ENCODE data around the gene VWCE.
"Not testable (repeated sequence)": the region's sequence is repeated elsewhere in the genome, so short reads cannot be mapped to it uniquely, and the experiment has no call there.

VWCE gene

DNA sequence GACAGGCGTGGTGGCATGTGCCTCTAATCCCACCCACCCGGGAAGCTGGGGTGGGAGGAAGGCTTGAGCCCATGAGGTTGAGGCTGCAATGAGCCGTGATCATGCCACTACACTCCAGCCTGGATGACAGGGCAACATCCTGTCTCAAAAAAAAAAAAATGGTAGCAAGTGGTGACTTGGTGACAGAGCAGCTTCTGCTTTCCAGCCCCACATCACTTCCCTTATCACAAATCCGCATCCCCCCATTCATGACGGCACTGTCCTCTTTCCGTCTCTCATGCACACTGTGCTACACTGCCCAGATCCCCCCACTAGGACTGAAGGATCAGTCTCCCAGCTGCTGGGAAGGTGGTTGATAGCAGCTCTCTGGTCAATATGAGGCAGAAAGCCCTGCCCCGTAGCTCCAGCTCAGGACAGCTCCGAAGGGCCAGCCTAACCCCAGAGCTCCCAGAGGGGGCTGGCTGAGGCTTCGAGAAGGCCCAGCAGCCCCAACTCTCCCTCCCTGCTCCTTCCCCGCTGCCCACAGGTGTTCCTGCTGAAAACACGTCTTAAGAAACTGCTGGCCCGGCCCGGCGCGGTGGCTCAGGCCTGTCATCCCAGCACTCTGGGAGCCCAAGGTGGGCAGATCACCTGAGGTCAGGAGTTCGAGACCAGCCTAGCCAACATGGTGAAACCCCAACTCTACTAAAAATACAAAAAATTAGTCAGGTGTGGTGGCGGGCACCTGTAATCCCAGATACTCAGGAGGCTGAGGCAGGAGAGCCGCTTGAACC lies 38.2 kb downstream of the VWCE start:
- no peak for DNase-seq (ENCODE audit: low read depth in 2 of 3, low spot score in 1 of 3)

DNA sequence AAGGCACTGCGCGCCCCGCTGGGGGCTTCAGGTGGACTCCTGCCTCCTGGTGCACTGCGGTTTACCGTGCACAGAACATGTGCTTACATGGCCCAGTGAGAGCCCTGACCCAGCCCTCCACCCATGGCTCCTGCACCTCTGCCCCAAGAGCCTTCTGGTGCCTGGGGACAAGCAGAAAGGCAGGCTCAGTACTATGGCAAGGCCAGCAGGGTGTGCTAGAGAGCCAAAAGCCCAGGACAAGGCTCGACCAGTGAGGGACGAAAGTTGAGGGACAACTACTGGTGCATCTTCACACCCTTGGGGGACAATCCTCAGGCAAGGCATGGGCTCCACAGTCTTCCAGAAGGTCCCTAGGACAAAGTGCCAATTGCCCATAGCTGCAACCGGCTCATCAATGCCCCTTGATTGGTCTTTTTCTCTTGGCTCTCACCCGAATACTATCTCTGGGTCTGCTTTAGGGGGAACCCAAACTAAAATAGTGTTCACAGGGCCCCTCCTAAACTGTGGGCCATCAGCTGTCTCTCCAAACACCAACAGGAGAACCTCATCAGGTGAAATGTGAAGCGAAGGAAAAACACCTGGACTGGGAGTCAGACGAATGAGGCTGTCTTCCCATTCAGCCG lies 40.6 kb downstream of the VWCE start:
- DNase-seq (ENCODE audit: low read depth in 2 of 3, low spot score in 1 of 3) = peak; percentile 50 to 65 (median 54)

DNA sequence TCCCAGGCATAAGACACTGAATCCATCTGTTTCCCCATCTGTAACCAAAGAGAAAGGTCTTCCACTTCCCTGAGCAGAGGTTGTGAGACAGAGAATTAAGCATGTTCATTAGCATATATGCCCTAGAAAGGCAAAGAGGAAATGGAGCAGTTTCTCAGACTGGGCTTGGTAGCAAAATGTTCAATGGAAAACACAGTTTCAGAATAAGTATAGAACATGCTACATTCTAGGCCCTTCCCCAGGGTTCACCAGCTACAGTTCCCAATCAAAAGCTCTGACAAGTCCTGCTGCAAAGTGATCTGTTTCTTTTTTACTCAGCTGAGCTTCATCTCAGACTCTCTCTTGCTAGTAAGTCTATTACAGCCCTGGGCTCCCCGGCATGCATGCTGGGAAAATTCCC lies 42.8 kb downstream of the VWCE start:
- DNase-seq (ENCODE audit: low read depth in 2 of 3, low spot score in 1 of 3) = not testable (repeated sequence)

DNA sequence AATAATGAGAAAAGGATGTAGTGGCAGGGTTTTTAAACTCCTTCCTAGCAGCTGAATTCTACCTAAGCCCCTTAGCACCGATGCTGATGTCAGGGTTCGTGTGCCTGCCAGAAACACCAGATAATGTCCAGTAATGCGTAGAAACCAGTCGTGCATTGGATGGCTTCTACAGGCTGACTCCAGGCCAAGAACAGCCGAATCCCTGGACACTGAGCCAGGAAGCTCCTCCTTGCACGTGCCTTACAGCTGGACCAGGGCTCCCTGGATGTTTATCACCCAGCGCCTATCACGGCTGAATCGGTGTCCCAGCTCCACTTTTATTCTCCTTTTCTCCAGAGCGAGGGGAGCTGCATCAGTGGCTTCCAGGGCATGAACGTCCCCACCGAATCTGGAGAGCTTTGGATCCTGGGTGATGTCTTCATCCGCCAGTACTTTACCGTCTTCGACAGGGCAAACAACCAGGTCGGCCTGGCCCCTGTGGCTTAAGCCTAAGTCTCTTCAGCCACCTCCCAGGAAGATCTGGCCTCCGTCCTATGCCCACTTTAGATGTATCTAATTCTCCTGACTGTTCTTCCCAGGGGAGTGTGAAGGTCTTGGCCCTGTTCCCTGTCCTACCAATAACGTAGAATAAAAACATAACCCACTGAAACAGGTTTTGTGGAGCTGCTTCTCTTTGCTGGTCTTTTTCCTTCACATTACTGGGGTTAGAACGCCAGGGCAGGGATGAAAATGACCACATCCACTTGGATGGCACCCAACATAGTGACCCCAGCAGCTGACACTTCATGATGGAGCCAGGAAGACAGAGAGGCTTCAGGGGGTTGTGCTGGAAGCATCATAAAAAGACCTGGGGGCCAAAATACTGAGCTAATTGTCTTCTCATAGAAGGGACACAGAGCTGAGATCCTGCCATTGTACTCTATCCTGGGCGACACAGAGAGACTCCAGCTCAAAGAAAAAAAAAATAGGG lies 44.0 kb downstream of the VWCE start:
- not testable (repeated sequence) for DNase-seq (ENCODE audit: low read depth in 2 of 3, low spot score in 1 of 3)

DNA sequence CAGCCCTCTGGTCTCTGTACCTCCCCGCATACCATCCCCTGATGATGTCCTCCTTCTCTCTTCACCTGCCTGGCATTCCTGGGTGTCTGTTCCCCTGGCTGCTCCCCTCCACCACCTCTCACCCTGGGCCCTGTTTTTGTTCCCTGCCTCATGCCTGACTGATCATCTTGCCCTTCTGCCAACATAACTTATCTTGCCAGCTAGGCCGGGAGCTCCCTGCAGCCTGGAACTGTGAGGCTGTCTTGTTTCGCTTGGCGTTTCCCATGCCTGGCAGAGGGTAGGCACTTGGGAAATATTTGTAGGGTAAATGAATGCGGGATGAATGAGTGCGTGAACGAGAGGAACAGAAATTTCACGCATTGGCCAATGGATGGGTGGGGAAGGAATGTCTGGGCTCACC lies 45.9 kb downstream of the VWCE start:
- not testable (repeated sequence) for DNase-seq (ENCODE audit: low read depth in 2 of 3, low spot score in 1 of 3)

DNA sequence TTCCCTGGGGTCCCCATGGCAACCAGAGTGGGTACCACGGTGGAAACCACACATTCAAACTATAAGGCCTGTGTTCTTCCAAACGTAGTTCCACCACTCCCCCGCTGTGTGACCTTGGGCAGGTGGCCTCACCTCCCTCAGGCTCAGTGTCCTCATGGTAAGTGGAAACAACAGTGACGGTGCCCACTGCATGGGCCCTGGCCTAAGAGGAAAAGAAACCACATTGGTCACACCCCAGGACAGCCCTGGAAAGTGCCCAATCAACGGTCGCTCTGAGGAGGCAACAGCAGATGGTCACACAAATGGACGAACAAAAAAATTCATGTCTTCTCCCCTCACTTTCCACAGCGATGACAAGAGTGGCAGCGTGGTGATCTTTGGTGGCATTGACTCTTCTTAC lies 47.0 kb downstream of the VWCE start:
- not testable (repeated sequence) for DNase-seq (ENCODE audit: low read depth in 2 of 3, low spot score in 1 of 3)

DNA sequence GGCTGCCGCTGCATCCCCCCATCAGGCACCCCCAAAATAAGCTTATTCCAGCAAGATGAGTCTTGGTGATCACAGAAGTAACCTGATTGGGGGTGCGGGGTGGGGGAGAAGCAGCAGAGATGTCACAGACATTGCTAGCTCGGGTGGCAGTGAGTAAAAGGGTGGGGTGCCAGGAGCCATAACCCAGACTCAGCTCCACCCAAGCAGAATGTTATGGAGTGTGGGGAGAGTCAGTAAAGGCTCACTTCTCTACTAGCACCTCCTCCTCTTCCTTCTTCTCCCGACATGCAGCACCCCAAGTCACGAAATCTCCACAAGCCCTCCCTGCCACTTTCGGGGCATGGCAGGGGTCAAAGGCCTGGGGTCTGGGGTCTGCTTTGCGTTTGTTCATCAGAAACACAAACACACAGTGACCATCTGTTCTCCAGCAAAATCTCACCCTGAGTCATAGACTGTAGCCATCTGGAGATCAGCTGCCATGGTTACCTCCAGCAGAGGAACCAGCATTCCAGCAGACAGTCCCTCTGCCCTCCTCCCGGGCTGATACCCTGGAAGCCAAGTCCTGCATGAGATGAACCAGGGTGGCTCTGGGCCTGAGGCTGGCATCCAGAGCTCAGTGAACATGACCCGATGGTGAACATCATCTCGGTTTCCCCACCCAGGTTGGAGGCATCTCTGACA lies 49.7 kb downstream of the VWCE start:
- not testable (repeated sequence) for DNase-seq (ENCODE audit: low read depth in 2 of 3, low spot score in 1 of 3)

DNA sequence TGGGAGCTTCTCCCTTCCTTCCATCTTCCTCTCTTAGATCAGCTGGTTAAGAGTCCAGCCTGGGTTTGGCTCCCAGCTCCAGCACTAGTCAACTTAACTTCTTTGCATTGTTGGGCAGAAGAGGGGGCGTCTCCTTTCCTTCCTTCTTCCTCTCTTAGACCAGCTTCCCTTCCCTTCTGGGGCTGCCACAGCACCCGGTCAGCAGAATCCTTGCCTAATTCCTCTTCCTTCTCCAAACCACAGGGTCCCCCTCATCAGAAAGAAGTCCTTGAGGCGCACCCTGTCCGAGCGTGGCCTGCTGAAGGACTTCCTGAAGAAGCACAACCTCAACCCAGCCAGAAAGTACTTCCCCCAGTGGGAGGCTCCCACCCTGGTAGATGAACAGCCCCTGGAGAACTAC lies 53.6 kb downstream of the VWCE start:
- not testable (repeated sequence) for DNase-seq (ENCODE audit: low read depth in 2 of 3, low spot score in 1 of 3)

DNA sequence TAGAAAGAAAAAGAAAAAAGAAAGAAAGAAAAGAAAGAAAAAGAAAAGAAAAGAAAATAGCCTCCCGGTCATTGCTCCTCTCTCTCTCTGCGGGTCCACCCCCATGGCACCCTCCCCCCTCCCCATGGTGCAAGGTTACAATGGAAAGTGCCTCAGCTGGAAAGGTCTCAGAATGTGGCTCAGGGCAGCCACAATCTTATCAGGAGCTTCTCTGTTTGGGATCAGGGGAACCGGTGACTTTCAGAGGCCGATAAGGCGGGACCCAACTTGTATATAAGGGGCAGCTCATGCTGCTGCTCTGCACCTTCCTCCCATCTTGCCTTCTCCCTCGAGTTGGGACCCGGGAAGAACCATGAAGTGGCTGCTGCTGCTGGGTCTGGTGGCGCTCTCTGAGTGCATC lies 54.2 kb downstream of the VWCE start, which contains the start of gene PGA5:
Gene PGA5, plus strand, starts transcription at position 301 of the 400 bp plus-strand sequence. Its CDS starts 52 bp downstream, at position 353.
- DNase-seq (ENCODE audit: low read depth in 2 of 3, low spot score in 1 of 3) = not testable (repeated sequence)

DNA sequence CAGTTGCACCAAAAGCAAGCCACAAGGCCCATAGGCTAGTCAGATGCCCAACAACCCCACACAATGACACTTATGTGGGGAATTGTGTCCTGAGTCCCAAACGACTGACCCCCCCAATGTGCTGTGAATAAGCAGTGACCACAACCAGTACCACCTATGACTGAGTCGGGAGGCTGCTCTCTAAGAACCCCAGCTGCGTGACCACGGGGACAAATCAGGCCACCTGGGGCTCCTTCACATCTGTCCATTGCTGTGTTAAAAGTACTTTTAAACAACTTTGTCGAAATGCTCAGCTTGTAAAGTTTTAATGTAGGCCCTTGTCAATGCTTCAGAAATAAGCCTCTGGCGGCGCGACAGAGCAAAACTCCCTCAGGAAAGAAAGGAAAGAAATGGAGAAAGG lies 54.8 kb downstream of the VWCE start:
- not testable (repeated sequence) for DNase-seq (ENCODE audit: low read depth in 2 of 3, low spot score in 1 of 3)

DNA sequence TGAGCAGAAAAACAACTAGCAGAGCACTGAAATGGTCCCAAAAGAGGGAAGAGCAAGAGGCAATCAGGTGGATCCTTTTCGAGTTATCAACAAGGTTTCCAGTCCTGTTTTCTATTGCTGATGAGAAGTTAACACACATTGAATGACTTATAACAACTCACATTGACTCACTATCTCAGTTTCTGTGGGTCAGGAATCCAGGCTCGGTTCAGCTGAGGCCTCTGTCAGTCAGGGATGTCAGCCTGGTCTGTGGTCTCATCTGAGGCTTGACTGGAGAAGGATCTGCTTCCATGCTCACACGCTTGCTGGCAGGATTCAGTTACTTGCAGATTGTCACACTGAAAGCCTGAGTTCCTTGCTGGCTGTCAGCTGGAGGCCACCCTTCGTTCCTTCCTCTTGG lies 58.0 kb downstream of the VWCE start:
- DNase-seq (ENCODE audit: low read depth in 2 of 3, low spot score in 1 of 3) = not testable (repeated sequence)

DNA sequence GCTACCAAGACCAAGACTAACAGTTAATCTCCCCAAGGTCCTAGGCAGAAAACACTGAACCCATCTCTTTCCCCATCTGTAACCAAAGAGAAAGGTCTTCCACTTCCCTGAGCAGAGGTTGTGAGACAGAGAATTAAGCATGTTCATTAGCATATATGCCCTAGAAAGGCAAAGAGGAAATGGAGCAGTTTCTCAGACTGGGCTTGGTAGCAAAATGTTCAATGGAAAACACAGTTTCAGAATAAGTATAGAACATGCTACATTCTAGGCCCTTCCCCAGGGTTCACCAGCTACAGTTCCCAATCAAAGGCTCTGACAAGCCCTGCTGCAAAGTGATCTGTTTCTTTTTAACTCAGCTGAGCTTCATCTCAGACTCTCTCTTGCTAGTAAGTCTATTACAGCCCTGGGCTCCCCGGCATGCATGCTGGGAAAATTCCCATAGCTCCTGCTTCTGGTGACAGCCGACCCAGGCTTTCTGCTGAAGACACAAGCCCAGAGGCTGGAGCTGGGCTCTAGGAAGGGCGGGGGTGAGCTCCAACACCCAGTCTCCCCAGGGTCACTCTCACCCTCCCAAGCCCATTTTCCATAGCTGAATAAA lies 62.5 kb downstream of the VWCE start:
- DNase-seq (ENCODE audit: low read depth in 2 of 3, low spot score in 1 of 3) = not testable (repeated sequence)

DNA sequence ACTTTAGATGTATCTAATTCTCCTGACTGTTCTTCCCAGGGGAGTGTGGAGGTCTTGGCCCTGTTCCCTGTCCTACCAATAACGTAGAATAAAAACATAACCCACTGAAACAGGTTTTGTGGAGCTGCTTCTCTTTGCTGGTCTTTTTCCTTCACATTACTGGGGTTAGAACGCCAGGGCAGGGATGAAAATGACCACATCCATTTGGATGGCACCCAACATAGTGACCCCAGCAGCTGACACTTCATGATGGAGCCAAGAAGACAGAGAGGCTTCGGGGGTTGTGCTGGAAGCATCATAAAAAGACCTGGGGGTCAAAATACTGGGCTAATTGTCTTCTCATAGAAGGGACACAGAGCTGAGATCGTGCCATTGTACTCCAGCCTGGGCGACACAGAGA lies 63.5 kb downstream of the VWCE start:
- not testable (repeated sequence) for DNase-seq (ENCODE audit: low read depth in 2 of 3, low spot score in 1 of 3)

DNA sequence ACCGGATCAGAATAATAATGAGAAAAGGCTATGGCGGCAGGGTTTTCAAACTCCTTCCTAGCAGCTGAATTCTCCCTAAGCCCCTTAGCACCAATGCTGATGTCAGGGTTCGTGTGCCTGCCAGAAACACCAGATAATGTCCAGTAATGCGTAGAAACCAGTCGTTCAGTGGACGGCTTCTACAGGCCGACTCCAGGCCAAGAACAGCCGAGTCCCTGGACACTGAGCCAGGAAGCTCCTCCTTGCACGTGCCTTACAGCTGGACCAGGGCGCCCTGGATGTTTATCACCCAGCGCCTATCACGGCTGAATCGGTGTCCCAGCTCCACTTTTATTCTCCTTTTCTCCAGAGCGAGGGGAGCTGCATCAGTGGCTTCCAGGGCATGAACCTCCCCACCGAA lies 64.1 kb downstream of the VWCE start:
- DNase-seq (ENCODE audit: low read depth in 2 of 3, low spot score in 1 of 3) = not testable (repeated sequence)

DNA sequence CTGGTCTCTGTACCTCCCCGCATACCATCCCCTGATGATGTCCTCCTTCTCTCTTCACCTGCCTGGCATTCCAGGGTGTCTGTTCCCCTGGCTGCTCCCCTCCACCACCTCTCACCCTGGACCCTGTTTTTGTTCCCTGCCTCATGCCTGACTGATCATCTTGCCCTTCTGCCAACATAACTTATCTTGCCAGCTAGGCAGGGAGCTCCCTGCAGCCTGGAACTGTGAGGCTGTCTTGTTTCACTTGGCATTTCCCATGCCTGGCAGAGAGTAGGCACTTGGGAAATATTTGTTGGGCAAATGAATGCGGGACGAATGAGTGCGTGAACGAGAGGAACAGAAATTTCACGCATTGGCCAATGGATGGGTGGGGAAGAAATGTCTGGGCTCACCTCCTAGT lies 65.7 kb downstream of the VWCE start:
- not testable (repeated sequence) for DNase-seq (ENCODE audit: low read depth in 2 of 3, low spot score in 1 of 3)

DNA sequence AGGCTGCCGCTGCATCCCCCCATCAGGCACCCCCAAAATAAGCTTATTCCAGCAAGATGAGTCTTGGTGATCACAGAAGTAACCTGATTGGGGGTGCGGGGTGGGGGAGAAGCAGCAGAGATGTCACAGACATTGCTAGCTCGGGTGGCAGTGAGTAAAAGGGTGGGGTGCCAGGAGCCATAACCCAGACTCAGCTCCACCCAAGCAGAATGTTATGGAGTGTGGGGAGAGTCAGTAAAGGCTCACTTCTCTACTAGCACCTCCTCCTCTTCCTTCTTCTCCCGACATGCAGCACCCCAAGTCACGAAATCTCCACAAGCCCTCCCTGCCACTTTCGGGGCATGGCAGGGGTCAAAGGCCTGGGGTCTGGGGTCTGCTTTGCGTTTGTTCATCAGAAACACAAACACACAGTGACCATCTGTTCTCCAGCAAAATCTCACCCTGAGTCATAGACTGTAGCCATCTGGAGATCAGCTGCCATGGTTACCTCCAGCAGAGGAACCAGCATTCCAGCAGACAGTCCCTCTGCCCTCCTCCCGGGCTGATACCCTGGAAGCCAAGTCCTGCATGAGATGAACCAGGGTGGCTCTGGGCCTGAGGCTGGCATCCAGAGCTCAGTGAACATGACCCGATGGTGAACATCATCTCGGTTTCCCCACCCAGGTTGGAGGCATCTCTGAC lies 68.5 kb downstream of the VWCE start:
- not testable (repeated sequence) for DNase-seq (ENCODE audit: low read depth in 2 of 3, low spot score in 1 of 3)

DNA sequence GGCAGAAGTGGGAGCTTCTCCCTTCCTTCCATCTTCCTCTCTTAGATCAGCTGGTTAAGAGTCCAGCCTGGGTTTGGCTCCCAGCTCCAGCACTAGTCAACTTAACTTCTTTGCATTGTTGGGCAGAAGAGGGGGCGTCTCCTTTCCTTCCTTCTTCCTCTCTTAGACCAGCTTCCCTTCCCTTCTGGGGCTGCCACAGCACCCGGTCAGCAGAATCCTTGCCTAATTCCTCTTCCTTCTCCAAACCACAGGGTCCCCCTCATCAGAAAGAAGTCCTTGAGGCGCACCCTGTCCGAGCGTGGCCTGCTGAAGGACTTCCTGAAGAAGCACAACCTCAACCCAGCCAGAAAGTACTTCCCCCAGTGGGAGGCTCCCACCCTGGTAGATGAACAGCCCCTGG lies 72.4 kb downstream of the VWCE start:
- not testable (repeated sequence) for DNase-seq (ENCODE audit: low read depth in 2 of 3, low spot score in 1 of 3)

DNA sequence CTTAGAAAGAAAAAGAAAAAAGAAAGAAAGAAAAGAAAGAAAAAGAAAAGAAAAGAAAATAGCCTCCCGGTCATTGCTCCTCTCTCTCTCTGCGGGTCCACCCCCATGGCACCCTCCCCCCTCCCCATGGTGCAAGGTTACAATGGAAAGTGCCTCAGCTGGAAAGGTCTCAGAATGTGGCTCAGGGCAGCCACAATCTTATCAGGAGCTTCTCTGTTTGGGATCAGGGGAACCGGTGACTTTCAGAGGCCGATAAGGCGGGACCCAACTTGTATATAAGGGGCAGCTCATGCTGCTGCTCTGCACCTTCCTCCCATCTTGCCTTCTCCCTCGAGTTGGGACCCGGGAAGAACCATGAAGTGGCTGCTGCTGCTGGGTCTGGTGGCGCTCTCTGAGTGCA lies 73.1 kb downstream of the VWCE start, which contains the start of gene PGA4:
Gene PGA4, plus strand, starts transcription at position 301 of the 400 bp plus-strand sequence. Its CDS starts 54 bp downstream, at position 355.
- DNase-seq (ENCODE audit: low read depth in 2 of 3, low spot score in 1 of 3) = not testable (repeated sequence)

DNA sequence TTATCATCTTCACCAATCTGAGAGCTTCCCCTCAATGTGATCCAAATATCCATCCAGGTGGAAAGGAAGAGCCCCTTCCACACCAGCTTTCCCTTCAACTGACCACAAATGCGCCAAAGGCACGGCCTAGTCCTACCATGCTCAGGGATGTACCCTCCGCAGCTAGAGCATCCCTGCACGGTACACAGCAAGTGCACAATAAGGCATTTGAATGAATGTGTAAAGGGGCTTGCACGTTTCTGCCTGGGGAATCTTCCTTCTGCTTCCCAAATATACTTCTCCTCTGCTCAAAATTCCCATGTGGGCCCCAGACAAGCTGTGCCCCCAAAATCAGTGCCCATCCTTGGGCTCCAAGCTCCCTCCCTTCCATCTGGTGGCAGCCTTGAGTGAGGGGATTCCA lies 76.1 kb downstream of the VWCE start:
- DNase-seq (ENCODE audit: low read depth in 2 of 3, low spot score in 1 of 3) = not testable (repeated sequence)

DNA sequence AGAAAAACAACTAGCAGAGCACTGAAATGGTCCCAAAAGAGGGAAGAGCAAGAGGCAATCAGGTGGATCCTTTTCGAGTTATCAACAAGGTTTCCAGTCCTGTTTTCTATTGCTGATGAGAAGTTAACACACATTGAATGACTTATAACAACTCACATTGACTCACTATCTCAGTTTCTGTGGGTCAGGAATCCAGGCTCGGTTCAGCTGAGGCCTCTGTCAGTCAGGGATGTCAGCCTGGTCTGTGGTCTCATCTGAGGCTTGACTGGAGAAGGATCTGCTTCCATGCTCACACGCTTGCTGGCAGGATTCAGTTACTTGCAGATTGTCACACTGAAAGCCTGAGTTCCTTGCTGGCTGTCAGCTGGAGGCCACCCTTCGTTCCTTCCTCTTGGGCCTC lies 76.8 kb downstream of the VWCE start:
- DNase-seq (ENCODE audit: low read depth in 2 of 3, low spot score in 1 of 3) = not testable (repeated sequence)

Measured in stimulated activated CD4-positive, alpha-beta T cell treated with anti-CD3 and anti-CD28 coated beads, Interleukin-12 subunit alpha, Interleukin-12 subunit beta, amount 100 ng/mL, for 48 hours (primary cell).